ENCODE measurements around the gene SALL4. TPM values are rescaled to one million over a fixed set of nuclear protein-coding genes. Genes with fewer than 3 reads are reported as not detected.

SALL4 gene
- total and polyA plus RNA-seq, 2 donors (not counting 1 experiment from before 2014, with no cell fraction given), result 0.15 to 1.5 TPM

GRCh38 chr20:51775241-51775640 is 27.1 kb downstream of the SALL4 start:
- no peak overlapping the region for H3K4me3 ChIP-seq (replicated peaks in 1 of 4; ENCODE audit: control extremely low read depth in 1 of 4, insufficient read depth in 1 of 4, low read depth in 3 of 4, low read length in 4 of 4)
- no peak overlapping the region for H2AFZ ChIP-seq (ENCODE audit: low read length)
- no peaks in the 10 kb centered on the region for H4K20me1 ChIP-seq (ENCODE audit: control insufficient read depth, extremely low read depth, insufficient read depth, low read length)
- no peaks in the 10 kb centered on the region for H3K9me3 ChIP-seq (ENCODE audit: control insufficient read depth, insufficient read depth, low read depth, low read length)
- H3K4me2 ChIP-seq (ENCODE audit: extremely low read depth, insufficient read depth, low read length), result no peak overlapping the region
- H3K36me3 ChIP-seq (ENCODE audit: control insufficient read depth, insufficient read depth, low read length), result no peaks in the 10 kb centered on the region
- H3K9ac ChIP-seq (ENCODE audit: insufficient read depth, low read length), result no peak overlapping the region
- TF ChIP-seq EZH2 (IDR thresholded peaks at IDR 0.05; ENCODE audit: low read length, missing control alignments), result no peak
- TF ChIP-seq, protein P1, sequence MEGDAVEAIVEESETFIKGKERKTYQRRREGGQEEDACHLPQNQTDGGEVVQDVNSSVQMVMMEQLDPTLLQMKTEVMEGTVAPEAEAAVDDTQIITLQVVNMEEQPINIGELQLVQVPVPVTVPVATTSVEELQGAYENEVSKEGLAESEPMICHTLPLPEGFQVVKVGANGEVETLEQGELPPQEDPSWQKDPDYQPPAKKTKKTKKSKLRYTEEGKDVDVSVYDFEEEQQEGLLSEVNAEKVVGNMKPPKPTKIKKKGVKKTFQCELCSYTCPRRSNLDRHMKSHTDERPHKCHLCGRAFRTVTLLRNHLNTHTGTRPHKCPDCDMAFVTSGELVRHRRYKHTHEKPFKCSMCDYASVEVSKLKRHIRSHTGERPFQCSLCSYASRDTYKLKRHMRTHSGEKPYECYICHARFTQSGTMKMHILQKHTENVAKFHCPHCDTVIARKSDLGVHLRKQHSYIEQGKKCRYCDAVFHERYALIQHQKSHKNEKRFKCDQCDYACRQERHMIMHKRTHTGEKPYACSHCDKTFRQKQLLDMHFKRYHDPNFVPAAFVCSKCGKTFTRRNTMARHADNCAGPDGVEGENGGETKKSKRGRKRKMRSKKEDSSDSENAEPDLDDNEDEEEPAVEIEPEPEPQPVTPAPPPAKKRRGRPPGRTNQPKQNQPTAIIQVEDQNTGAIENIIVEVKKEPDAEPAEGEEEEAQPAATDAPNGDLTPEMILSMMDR (conservative IDR thresholded peaks at IDR 0.05 in 1 of 2, IDR thresholded peaks at IDR 0.05 in 1 of 2; ENCODE audit: low read depth in 1 of 2, low read length in 2 of 2), result no peak
- H3K27me3 ChIP-seq (ENCODE audit: control insufficient read depth, insufficient read depth, low read length), result no peaks in the 10 kb centered on the region
- H3K4me1 ChIP-seq (ENCODE audit: control insufficient read depth, extremely low read depth, insufficient read depth, low read length), result no peaks in the 10 kb centered on the region
- no peak overlapping the region for H3K27ac ChIP-seq (ENCODE audit: insufficient read depth, low read length)
- no peak for DNase-seq (ENCODE audit: low read depth in 2 of 2)
- no peaks in the 10 kb centered on the region for H3K79me2 ChIP-seq (ENCODE audit: control insufficient read depth, insufficient read depth, low read length)

GRCh38 chr20:51772236-51772635 is 30.1 kb downstream of the SALL4 start:
- TF ChIP-seq EZH2 (IDR thresholded peaks at IDR 0.05; ENCODE audit: low read length, missing control alignments), result no peak
- TF ChIP-seq, protein P1 (conservative IDR thresholded peaks at IDR 0.05 in 1 of 2, IDR thresholded peaks at IDR 0.05 in 1 of 2; ENCODE audit: low read depth in 1 of 2, low read length in 2 of 2), result no peak
- no peaks in the 10 kb centered on the region for H3K79me2 ChIP-seq (ENCODE audit: control insufficient read depth, insufficient read depth, low read length)
- H3K27me3 ChIP-seq (ENCODE audit: control insufficient read depth, insufficient read depth, low read length), result no peaks in the 10 kb centered on the region

GRCh38 chr20:51769976-51770615 is 32.2 kb downstream of the SALL4 start:
- Histone ChIP-seq H2AFZ (ENCODE audit: low read length) (no peak overlapping the region), H3K27me3 (ENCODE audit: control insufficient read depth, insufficient read depth, low read length) (no peaks in the 10 kb centered on the region), H3K4me2 (ENCODE audit: extremely low read depth, insufficient read depth, low read length) (no peak overlapping the region), H3K79me2 (ENCODE audit: control insufficient read depth, insufficient read depth, low read length) (no peaks in the 10 kb centered on the region), H3K4me1 (ENCODE audit: control insufficient read depth, extremely low read depth, insufficient read depth, low read length) (no peaks in the 10 kb centered on the region), H4K20me1 (ENCODE audit: control insufficient read depth, extremely low read depth, insufficient read depth, low read length) (no peaks in the 10 kb centered on the region), H3K9ac (ENCODE audit: insufficient read depth, low read length) (no peak overlapping the region), H3K27ac (ENCODE audit: insufficient read depth, low read length) (no peak overlapping the region), H3K36me3 (ENCODE audit: control insufficient read depth, insufficient read depth, low read length) (no peaks in the 10 kb centered on the region), H3K9me3 (ENCODE audit: control insufficient read depth, insufficient read depth, low read depth, low read length) (no peaks in the 10 kb centered on the region), H3K4me3 (replicated peaks in 1 of 4; ENCODE audit: control extremely low read depth in 1 of 4, insufficient read depth in 1 of 4, low read depth in 3 of 4, low read length in 4 of 4) (no peak overlapping the region)
- no peak for TF ChIP-seq EZH2 (IDR thresholded peaks at IDR 0.05; ENCODE audit: low read length, missing control alignments)
- TF ChIP-seq, protein P1 (conservative IDR thresholded peaks at IDR 0.05 in 1 of 2, IDR thresholded peaks at IDR 0.05 in 1 of 2; ENCODE audit: low read depth in 1 of 2, low read length in 2 of 2), result no peak
- no peak for DNase-seq (ENCODE audit: low read depth in 2 of 2)

More at GRCh38 chr20:51772236-51772635, 30.1 kb downstream of the SALL4 start:
- Histone ChIP-seq H3K4me1 (ENCODE audit: control insufficient read depth, extremely low read depth, insufficient read depth, low read length) (no peaks in the 10 kb centered on the region), H3K4me2 (ENCODE audit: extremely low read depth, insufficient read depth, low read length) (no peak overlapping the region), H3K27ac (ENCODE audit: insufficient read depth, low read length) (no peak overlapping the region), H4K20me1 (ENCODE audit: control insufficient read depth, extremely low read depth, insufficient read depth, low read length) (no peaks in the 10 kb centered on the region), H3K36me3 (ENCODE audit: control insufficient read depth, insufficient read depth, low read length) (no peaks in the 10 kb centered on the region), H3K9ac (ENCODE audit: insufficient read depth, low read length) (no peak overlapping the region), H3K4me3 (replicated peaks in 1 of 4; ENCODE audit: control extremely low read depth in 1 of 4, insufficient read depth in 1 of 4, low read depth in 3 of 4, low read length in 4 of 4) (no peak overlapping the region), H2AFZ (ENCODE audit: low read length) (no peak overlapping the region), H3K9me3 (ENCODE audit: control insufficient read depth, insufficient read depth, low read depth, low read length) (no peaks in the 10 kb centered on the region)
- DNase-seq (ENCODE audit: low read depth in 2 of 2), result no peak
